HG02970 (cell line): ENCODE results near the gene LACRT.
"Not testable (repeated sequence)": the region's sequence is repeated elsewhere in the genome, so short reads cannot be mapped to it uniquely, and the experiment has no call there.

ENCODE experiments used
- ATAC-seq: cut with Tn5 transposase; IDR thresholded peaks from one replicate; pipeline ENCODE4 v1.9.1; 2021; ENCODE audit warnings: mild to moderate bottlenecking, moderate library complexity, moderate number of reproducible peaks; ENCODE audit not compliant: unreplicated experiment, low FRiP score

Gene LACRT

DNA sequence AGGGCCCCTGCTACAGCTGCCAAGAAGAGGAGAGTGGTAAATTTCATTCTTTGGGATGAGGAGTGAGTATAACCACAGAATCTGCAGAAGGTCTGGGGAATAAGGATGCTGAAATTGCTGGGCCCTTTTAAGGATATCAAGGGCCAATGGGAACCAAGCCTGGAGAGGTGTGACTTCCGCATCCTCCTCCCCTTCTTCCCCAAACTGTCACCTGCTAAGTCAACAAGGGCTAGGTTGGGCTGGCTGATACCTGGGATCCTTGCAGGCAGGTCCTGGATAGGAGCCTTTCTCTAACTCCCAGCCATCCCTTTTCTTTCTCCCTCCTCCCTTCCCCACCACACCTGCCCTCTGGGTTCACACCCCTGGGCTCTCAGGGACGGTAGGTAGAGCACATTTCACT, at the start of gene LACRT:
LACRT (minus strand) TSS at position 101 of the 400 bp plus-strand sequence; CDS start at position 47, 54 bp downstream.
- no peak for ATAC-seq

- no peak for ATAC-seq
Observed at GRCh38 chr12:54683398-54683797, 48.7 kb upstream of the LACRT start.

DNA sequence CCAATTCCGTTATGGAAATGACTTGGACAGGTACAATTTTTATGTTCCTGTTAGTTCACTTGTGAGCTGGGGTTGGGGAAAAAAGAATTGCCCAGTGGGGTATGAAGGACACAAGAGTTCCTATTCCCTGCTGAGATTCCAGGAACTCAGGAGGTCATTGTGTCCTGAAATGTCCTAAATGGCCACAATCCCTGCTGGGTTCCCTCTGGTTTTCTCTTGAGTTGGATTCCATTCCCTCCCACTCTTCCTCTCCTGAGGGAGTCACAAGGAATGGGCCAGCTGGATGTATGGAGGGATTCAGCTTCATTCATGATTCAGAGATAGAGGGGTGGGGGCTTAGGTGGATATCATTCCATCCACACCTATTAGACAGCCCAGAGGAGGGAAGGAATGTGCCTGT, 48.0 kb upstream of the LACRT start:
- no peak for ATAC-seq

DNA sequence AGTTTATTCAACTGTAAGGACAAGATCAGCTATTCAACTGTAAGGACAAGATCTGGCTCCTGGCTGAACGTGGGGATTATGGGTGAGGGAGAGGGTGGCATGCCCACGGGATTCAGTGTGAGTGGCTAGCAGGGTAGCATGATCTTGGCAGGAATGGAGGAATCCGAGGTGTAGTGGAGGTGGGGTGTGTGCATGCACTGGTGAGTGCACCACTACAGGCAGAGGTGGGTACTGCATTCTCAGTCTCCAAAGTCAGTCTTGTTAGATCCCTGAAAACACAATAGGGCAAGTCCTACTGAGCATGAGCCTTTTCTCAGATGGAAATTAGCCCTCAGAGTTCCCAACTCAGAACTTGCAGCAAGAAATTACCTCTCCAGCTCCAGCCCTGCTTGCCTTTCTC, 45.7 kb upstream of the LACRT start:
- ATAC-seq = peak; percentile 59

GRCh38 chr12:54678131-54678530, 43.4 kb upstream of the LACRT start:
- no peak for ATAC-seq

DNA sequence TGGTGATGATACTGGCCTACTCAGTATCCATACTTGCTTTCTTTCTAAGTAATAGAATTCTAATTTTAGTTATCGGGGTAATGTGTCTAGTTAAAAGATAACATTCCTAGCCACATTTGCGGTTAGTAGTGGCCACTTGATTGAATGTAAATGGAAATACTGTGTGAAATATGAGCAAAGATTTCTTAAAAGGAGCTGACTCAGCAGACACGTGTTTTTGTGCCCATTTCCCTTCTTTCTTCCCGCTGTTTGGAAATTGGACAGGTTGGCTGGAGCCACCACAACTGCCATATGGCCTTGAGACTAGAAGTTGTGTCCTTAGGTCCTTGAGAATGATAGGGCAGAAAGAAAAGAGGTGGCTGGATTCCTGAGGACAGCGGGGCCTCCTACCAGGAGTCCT, 33.2 kb upstream of the LACRT start:
- ATAC-seq = no peak

DNA sequence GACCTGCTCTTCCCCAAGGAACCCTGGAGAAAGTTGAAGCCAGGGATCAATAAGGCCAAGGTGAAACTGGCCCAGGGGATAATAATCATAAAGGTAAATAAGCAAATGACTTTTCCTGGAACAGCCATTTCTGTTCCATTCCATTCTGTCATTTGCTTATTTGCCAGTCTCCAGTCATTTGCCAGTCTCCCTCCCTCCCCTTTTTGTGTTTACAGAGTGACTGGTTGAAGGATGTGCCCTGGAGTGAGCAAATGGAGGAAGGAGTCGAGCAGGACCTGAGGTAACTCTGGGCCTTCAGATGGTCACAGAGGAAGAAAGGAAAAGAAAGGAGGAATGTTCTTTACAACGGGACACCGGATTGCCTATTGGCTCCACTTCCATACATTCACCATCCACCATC, 31.3 kb upstream of the LACRT start:
- no peak for ATAC-seq

DNA sequence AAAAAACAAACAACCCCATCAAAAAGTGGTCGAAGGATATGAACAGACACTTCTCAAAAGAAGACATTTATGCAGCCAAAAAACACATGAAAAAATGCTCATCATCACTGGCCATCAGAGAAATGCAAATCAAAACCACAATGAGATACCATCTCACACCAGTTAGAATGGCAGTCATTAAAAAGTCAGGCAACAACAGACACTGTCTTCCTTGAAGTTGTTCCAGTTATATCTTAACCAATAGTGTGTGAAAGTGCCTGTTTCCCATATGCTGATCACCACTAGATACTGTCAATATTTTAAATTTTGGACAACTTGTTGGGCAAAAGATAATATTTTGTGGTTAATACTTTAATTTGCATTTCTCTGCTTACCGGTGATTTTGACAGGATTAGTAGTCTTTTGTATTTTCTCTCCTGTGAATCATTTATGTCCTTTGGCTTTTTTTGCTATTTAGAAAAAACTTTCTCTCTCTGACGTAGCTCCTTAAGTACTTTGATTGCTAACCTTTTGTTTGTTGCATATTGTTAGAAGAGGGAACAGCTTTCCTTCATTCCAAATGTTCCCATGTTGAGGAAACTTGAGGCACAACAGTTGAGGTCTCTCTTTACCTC, 30.4 kb upstream of the LACRT start:
- ATAC-seq = not testable (repeated sequence)

- no peak for ATAC-seq
Observed at GRCh38 chr12:54663603-54664002, 28.9 kb upstream of the LACRT start.

GRCh38 chr12:54662026-54662425, 27.3 kb upstream of the LACRT start:
- ATAC-seq = no peak

DNA sequence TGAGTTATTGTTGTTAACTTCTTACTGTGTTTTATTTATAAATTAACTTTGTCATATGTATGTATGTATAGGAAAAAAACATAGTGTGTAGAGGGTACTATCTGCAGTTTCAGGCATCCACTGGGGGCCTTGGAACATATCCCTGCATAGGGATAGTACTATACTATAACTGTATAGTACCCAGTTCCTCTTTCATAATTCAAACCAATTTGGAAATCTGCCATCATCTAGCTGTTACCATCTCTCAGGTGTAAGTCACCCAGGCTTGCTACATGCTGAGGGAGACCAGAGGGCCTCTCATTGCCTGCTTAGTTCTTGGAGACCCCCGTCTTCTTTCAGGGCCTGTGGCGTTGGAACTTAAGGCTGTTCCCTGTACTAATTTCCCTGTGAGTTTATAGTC, 26.4 kb upstream of the LACRT start:
- no peak for ATAC-seq

DNA sequence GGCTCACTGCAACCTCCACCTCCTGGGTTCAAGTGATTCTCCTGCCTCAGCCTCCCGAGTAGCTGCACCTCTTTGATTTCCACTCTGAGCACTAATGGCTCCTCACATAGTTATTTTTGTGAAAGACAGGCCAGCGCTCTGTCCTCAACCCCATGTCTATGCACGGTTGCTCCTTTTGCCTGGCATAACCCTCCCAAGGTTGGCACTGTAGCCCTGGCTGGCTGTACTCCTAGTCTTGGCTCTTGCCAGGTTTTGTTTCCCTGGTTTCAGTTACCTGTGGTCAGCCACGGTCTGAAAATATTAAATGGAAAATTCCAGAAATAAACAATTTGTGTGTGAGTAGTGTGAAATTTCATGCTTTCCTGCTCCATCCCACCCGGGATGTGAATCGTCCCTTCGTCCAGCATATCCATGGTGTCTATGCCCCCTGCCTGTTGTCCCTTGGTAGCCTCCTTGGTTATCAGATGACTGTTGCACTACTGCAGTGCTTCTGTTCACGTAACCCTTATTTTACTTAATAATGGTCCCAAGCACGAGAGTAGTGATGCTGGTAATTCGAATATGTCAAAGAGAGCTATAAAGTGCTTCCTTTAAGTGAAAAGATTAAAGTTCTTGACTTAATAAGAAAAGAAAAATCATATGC, 25.7 kb upstream of the LACRT start:
- no peak for ATAC-seq

- ATAC-seq = no peak
Observed at GRCh38 chr12:54658306-54659264, 23.9 kb upstream of the LACRT start.

- ATAC-seq = no peak
Observed at GRCh38 chr12:54657105-54657607, 22.5 kb upstream of the LACRT start.

DNA sequence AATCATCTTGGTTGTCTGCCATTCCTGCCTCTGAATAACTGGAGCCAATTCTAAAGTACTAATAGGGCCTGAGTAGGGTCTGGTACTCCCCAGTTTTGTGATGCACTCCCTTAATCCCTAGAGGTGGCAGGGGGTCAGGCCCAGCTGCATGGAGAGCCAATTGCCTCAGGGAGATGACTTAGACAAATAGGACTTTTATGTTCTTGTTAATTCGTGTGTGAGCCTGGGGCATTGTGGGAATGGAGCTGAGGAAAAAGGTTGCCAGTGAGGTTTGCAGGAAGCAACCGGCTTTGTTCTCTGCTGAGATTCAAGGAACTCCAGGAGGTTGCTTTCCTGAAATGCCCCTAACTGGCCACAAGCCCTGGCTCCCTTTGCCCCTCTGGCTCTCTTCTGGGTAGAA, 20.2 kb upstream of the LACRT start:
- ATAC-seq = no peak

DNA sequence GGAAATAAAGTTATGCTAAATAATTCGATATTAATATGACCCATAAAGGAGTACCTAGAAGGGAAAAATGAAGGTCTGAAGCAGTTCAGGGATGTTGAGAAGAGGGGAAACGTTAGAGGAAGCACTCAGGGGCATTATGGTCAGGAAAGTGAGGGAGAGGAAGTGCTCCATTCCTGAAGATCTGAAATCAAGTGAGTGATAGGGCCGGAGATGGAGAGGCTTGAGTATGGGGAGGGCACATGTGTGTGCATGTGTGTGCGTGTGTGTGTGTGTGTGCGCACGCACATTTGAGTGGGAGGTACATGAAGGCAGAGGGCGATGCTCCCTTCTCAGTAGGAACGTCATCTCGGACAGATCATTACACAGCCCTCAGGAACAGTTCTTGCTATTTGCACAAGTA, 18.3 kb upstream of the LACRT start:
- ATAC-seq = no peak

- no peak for ATAC-seq
Observed at GRCh38 chr12:54650889-54651288, 16.2 kb upstream of the LACRT start.

- no peak for ATAC-seq
Observed at GRCh38 chr12:54650409-54650808, 15.7 kb upstream of the LACRT start.

DNA sequence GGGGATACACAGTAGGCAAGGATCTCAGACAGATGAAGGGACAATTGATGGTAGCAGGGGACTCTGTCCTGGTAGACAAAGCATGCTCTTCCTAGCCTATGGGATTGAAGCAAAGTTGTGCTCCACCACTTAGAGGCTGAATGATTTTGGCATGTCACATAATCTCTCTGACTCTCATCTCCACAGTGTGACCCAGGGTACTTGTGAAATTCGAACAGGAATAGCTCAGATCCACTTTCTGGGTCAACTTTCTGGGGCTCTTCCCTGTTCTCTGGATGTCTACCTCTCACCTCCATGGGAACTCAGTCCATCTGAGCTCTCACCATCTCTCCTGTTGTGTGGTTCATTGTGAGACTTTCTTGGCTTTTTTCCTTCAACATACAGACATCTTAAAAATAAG, 15.1 kb upstream of the LACRT start:
- no peak for ATAC-seq

DNA sequence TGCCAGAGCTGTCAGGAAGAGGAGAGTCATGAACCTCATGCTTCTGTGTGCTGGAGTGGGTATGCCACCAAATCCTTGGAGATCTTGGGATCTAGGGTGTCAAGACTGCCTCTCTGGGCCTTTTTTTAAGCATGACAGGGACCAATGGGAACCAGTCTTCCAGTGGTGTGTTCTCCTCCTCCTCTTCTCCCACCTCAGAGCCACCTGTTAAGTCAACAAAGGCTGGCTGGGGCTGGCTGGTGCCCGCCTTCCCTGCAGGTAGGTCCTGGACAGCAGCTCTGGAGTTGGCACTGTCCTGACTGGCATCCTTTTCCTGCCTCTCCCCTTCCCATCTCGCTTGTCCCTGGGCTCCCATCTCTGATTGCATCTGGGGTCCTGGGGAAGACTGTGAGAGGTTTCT, 13.6 kb upstream of the LACRT start, which contains the start of gene DCD:
DCD (minus strand) TSS at position 101 of the 400 bp plus-strand sequence; CDS start at position 39, 62 bp downstream.
- no peak for ATAC-seq

- no peak for ATAC-seq
Observed at GRCh38 chr12:54641554-54641953, 6.9 kb upstream of the LACRT start.
